ENCODE data around the gene TRMT1L.

TRMT1L gene

DNA sequence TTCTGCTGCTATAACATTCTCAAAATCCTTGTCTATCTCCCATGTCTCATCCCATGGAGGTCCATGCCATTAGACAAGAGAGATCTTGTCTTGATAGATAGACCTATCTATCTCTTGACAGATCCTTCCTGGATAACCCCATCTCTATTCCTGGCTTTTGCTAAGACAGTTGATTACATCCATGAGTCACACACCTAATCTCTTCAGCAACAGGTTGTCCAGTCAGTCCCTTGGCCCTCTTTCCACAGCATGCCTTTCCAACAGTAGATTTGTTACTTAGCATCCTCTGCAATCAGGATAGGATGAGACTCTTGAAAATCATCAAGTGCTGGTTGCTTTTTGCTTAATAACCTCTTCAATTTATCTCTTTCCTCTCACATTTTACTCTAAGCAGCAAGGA lies 46.6 kb downstream of the TRMT1L start:
- TF ChIP-seq, protein P1, sequence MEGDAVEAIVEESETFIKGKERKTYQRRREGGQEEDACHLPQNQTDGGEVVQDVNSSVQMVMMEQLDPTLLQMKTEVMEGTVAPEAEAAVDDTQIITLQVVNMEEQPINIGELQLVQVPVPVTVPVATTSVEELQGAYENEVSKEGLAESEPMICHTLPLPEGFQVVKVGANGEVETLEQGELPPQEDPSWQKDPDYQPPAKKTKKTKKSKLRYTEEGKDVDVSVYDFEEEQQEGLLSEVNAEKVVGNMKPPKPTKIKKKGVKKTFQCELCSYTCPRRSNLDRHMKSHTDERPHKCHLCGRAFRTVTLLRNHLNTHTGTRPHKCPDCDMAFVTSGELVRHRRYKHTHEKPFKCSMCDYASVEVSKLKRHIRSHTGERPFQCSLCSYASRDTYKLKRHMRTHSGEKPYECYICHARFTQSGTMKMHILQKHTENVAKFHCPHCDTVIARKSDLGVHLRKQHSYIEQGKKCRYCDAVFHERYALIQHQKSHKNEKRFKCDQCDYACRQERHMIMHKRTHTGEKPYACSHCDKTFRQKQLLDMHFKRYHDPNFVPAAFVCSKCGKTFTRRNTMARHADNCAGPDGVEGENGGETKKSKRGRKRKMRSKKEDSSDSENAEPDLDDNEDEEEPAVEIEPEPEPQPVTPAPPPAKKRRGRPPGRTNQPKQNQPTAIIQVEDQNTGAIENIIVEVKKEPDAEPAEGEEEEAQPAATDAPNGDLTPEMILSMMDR (IDR thresholded peaks at IDR 0.05; ENCODE audit: low read depth, low read length) = no peak

DNA sequence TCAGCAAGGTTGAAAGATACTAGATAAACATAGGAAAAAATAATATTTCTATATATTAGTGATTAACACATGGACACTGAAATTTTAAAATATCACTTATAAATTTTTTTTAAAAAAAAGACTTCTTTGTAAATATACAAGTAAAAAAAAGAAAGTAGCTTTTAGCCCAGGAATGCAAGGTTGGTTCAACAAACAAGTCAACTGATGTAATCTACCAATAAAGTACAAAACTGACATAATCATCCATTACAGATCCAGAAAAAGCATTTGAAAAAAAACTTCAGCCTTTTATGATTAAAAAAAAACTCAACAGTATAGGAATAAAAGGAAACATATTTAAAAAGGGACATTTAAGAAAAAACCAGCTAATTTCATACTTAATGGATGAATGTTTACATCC lies 48.4 kb downstream of the TRMT1L start:
- no peak overlapping the region for H3K4me3 ChIP-seq (ENCODE audit: low read depth, low read length)
- no peaks in the 10 kb centered on the region for H3K27me3 ChIP-seq (ENCODE audit: insufficient read depth, low read depth, severe bottlenecking)

More for the DNA sequence above, 46.6 kb downstream of the TRMT1L start:
- DNase-seq = no peak
- no peak overlapping the region for H3K4me3 ChIP-seq (ENCODE audit: low read depth, low read length)
- no peaks in the 10 kb centered on the region for H3K9me3 ChIP-seq (ENCODE audit: severe bottlenecking)
- no peaks in the 10 kb centered on the region for H3K36me3 ChIP-seq
- H3K27ac ChIP-seq = no peak overlapping the region
- H3K27me3 ChIP-seq (ENCODE audit: insufficient read depth, low read depth, severe bottlenecking) = no peaks in the 10 kb centered on the region

DNA sequence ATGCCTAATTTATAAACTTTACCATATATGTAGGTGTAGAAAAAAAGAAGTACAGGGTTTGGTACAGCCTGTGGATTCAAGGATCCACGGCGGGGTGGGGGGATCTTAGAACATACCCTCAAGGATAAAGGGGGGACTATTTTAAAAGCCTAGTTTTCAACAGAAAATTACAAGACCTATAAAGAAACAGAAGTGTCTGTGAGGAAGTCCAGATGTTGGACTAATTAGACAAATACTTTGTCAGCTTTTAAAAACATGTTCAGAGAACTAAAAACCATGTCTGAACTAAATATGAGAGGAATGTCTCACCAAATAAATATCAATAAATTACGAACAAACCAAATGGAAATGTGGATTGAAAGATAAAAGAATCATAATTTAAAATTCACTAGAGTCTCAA lies 51.6 kb downstream of the TRMT1L start:
- Histone ChIP-seq H3K27ac (no peak overlapping the region), H3K4me3 (ENCODE audit: low read depth, low read length) (no peak overlapping the region), H3K27me3 (ENCODE audit: insufficient read depth, low read depth, severe bottlenecking) (no peaks in the 10 kb centered on the region), H3K36me3 (no peaks in the 10 kb centered on the region), H3K9me3 (ENCODE audit: severe bottlenecking) (no peaks in the 10 kb centered on the region)
- DNase-seq = no peak
- TF ChIP-seq, protein P1 (IDR thresholded peaks at IDR 0.05; ENCODE audit: low read depth, low read length) = no peak

More for the DNA sequence above, 48.4 kb downstream of the TRMT1L start:
- H3K27ac ChIP-seq = no peak overlapping the region
- no peaks in the 10 kb centered on the region for H3K9me3 ChIP-seq (ENCODE audit: severe bottlenecking)
- H3K36me3 ChIP-seq = no peaks in the 10 kb centered on the region
- no peak for DNase-seq
- TF ChIP-seq, protein P1 (IDR thresholded peaks at IDR 0.05; ENCODE audit: low read depth, low read length) = no peak

DNA sequence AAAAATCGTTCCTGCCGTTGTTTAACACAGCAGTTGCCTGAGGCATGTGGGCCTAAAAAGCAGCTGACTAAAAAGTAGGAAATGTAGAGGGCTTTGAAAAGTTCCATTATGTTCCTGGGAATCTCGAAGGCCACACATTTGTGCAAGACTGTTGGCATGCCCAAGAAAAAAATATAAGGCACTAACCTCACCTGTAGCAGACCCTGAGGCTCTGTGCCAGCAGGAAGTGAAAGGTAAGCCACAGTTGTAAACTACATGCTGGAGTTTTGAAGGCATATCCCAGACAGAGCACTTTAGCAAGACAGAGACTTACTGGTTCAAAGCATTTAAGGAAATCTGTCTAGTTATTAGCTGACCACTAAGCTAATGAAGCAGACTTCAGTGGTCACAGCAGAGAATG lies 52.7 kb downstream of the TRMT1L start:
- no peaks in the 10 kb centered on the region for H3K27me3 ChIP-seq (ENCODE audit: insufficient read depth, low read depth, severe bottlenecking)
- peaks cover 5% of the 10 kb centered on the region; the same call in 1 of the 2 replicates for H3K36me3 ChIP-seq
- no peaks in the 10 kb centered on the region for H3K9me3 ChIP-seq (ENCODE audit: severe bottlenecking)
- H3K27ac ChIP-seq = no peak overlapping the region
- no peak for DNase-seq
- H3K4me3 ChIP-seq (ENCODE audit: low read depth, low read length) = no peak overlapping the region
- TF ChIP-seq, protein P1 (IDR thresholded peaks at IDR 0.05; ENCODE audit: low read depth, low read length) = no peak

DNA sequence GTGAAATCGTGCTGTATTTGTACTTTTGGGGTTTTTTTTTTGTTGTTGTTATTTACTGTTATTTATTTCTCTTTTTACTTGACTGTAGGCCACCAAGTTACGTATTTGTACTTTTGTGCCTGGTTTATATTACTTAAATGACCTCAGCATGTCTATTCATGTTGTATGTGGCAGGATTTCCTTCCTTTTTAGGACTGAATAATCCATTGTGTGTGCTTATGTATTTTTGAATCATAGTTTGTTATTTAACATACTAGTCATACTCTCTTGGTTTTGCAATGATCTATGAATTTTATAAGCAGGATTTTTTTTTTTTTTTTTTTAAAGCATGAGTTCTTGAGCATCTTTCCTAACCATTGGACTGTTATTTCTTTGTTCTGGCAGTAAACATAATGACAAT lies 60.2 kb downstream of the TRMT1L start:
- H3K36me3 ChIP-seq = peaks cover 31% of the 10 kb centered on the region
- TF ChIP-seq, protein P1 (IDR thresholded peaks at IDR 0.05; ENCODE audit: low read depth, low read length) = no peak
- DNase-seq = no peak
- no peak overlapping the region for H3K4me3 ChIP-seq (ENCODE audit: low read depth, low read length)
- H3K9me3 ChIP-seq (ENCODE audit: severe bottlenecking) = no peaks in the 10 kb centered on the region
- no peak overlapping the region for H3K27ac ChIP-seq
- H3K27me3 ChIP-seq (ENCODE audit: insufficient read depth, low read depth, severe bottlenecking) = no peaks in the 10 kb centered on the region

DNA sequence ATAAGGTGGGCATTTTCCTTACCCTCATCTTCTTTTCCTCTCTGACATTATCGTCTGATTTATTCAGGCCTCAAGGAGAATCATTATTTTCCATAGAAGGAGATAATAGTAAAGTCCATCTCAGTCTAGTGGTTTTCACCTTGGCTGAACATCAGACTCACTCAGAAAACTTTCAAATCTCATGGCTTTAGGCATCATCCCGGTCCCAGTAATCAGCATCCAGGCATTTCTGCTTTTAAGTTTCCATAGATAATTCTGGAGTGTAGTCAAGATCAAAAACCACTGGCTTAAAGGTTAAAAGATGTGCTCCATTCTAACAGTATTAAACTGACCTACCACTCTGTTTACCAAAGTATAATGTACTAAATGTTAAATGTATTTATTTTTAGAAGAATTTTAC lies 62.0 kb downstream of the TRMT1L start:
- Histone ChIP-seq H3K27me3 (ENCODE audit: insufficient read depth, low read depth, severe bottlenecking) (no peaks in the 10 kb centered on the region), H3K27ac (no peak overlapping the region), H3K4me3 (ENCODE audit: low read depth, low read length) (no peak overlapping the region), H3K9me3 (ENCODE audit: severe bottlenecking) (no peaks in the 10 kb centered on the region), H3K36me3 (peaks cover 31% of the 10 kb centered on the region)
- DNase-seq = no peak
- TF ChIP-seq, protein P1 (IDR thresholded peaks at IDR 0.05; ENCODE audit: low read depth, low read length) = no peak

Data from WERI-Rb-1 (cell line).